ENCODE data around the gene CERK. TPM values are rescaled to one million over a fixed set of nuclear protein-coding genes. Genes with fewer than 3 reads are reported as not detected.
A peak's percentile ranks its signal among the peaks of the same experiment; 100 is the strongest.

The CERK gene
- total and polyA plus RNA-seq, 7 experiments from 2014 or later: 40.4 to 138 (median 67.5) TPM

DNA sequence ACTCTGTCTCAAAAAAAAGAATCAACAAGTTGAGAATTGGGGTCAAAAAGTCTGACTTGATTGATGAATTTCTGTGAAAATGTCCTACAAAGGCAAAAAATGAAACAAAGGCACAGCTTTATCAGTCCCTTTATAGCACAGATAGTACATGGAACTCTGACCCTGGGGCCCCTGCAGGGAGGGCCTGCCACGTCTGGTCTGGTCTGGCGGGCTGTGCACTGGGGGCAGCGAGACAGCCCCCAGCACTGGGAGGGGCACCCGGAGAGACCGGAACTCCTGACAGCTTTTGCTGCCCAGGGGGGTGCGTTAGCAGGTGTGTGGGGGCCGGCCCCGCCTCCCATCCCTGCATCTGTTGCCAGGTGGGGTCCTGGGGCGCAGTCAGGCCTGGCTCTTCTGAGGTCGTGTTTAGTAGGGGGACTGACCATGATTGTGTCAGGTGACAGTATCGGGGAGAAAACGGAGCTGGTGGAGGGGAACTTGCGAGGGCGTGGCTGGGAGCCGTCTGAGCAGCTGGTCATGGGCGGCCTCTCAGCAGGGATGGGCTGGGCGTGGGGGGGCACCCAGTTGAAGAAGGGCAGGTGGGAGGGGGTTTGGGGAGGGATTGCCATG is 66.1 kb downstream of the CERK start:
- CTCF ChIA-PET: no interaction called here
- Mint-ChIP-seq H3K27ac (peak overlapping the region in 5 of 9 donors; percentile 45 to 93 (median 60)), H3K36me3 (peaks cover 0 to 8% (median 3%) of the 10 kb centered on the region in 5 donors), H3K9me3 (no peaks in the 10 kb centered on the region), H3K4me1 (peaks cover 24 to 36% (median 25%) of the 10 kb centered on the region in 7 donors), H3K27me3 (no peaks in the 10 kb centered on the region), H3K4me3 (peak overlapping the region in 1 of 10 donors; percentile 91)
- ATAC-seq: no peak
- intact Hi-C loops (cut with micrococcal nuclease): no loop called here
- Histone ChIP-seq H3K27me3 (ENCODE audit: control insufficient read depth in 2 of 2, insufficient read depth in 2 of 2, low read length in 2 of 2) (no peaks in the 10 kb centered on the region), H3K4me3 (ENCODE audit: low read length) (no peak overlapping the region), H3K27ac (ENCODE audit: low read depth, low read length) (no peak overlapping the region), H3K36me3 (ENCODE audit: control insufficient read depth in 2 of 3, insufficient read depth in 3 of 3, low read length in 3 of 3) (peaks cover 0 to 19% (median 0%) of the 10 kb centered on the region in 3 experiments), H3K4me1 (ENCODE audit: control insufficient read depth in 2 of 2, insufficient read depth in 2 of 2, low read length in 2 of 2) (peaks cover 12 to 24% of the 10 kb centered on the region in 2 donors), H3K9me3 (ENCODE audit: control insufficient read depth in 2 of 3, low read length in 3 of 3) (no peaks in the 10 kb centered on the region)
- no peak for DNase-seq
- POLR2A ChIA-PET: no interaction called here

- ChIA-PET CTCF (interaction anchor here (0.6 to 1.6 kb wide), 2 partner anchors 106 to 114 kb away, joined by 3 to 7 read pairs; no protein-coding TSS in a partner anchor), POLR2A (no interaction called here)
- Mint-ChIP-seq H3K9me3 (no peaks in the 10 kb centered on the region), H3K36me3 (peaks cover 0 to 8% (median 3%) of the 10 kb centered on the region in 5 donors), H3K4me1 (peaks cover 13 to 18% (median 16%) of the 10 kb centered on the region in 7 donors), H3K4me3 (no peak overlapping the region), H3K27me3 (no peaks in the 10 kb centered on the region), H3K27ac (no peak overlapping the region)
- H3K4me1 ChIP-seq (ENCODE audit: control insufficient read depth in 2 of 2, insufficient read depth in 2 of 2, low read length in 2 of 2): peaks cover 12 to 14% of the 10 kb centered on the region in 2 donors
- H3K36me3 ChIP-seq (ENCODE audit: control insufficient read depth in 2 of 3, insufficient read depth in 3 of 3, low read length in 3 of 3): peaks cover 0 to 36% (median 0%) of the 10 kb centered on the region in 3 experiments
- DNase-seq (no peak), ATAC-seq (no peak)
- H3K4me3 ChIP-seq (ENCODE audit: low read length): no peak overlapping the region
- no peak overlapping the region for H3K27ac ChIP-seq (ENCODE audit: low read depth, low read length)
- intact Hi-C loops (cut with micrococcal nuclease): no loop called here
- H3K27me3 ChIP-seq (ENCODE audit: control insufficient read depth in 2 of 2, insufficient read depth in 2 of 2, low read length in 2 of 2): no peaks in the 10 kb centered on the region
- no peaks in the 10 kb centered on the region for H3K9me3 ChIP-seq (ENCODE audit: control insufficient read depth in 2 of 3, low read length in 3 of 3)
These were observed 68.9 kb downstream of the CERK start for GRCh38 chr22:46669201-46669600.

DNA sequence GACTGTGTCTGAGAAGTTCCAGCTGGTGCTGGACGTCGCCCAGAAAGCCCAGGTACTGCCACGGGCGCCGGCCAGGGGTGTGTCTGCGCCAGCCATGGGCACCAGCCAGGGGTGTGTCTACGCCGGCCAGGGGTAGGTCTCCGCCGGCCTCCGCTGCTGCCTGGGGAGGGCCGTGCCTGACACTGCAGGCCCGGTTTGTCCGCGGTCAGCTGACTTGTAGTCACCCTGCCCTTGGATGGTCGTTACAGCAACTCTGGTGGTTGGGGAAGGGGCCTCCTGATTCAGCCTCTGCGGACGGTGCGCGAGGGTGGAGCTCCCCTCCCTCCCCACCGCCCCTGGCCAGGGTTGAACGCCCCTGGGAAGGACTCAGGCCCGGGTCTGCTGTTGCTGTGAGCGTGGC is 69.9 kb downstream of the CERK start:
- intact Hi-C loops (cut with micrococcal nuclease): no loop called here
- CTCF ChIA-PET: no interaction called here
- Mint-ChIP-seq H3K4me1 (peaks cover 5 to 10% (median 7%) of the 10 kb centered on the region in 7 donors), H3K27me3 (no peaks in the 10 kb centered on the region), H3K36me3 (peaks cover 0 to 8% (median 3%) of the 10 kb centered on the region in 5 donors), H3K27ac (no peak overlapping the region), H3K4me3 (no peak overlapping the region), H3K9me3 (no peaks in the 10 kb centered on the region)
- POLR2A ChIA-PET: no interaction called here
- ATAC-seq: no peak
- Histone ChIP-seq H3K4me1 (ENCODE audit: control insufficient read depth in 2 of 2, insufficient read depth in 2 of 2, low read length in 2 of 2) (peaks cover 2 to 4% of the 10 kb centered on the region in 2 donors), H3K27me3 (ENCODE audit: control insufficient read depth in 2 of 2, insufficient read depth in 2 of 2, low read length in 2 of 2) (no peaks in the 10 kb centered on the region), H3K9me3 (ENCODE audit: control insufficient read depth in 2 of 3, low read length in 3 of 3) (no peaks in the 10 kb centered on the region), H3K4me3 (ENCODE audit: low read length) (no peak overlapping the region), H3K27ac (ENCODE audit: low read depth, low read length) (no peak overlapping the region), H3K36me3 (ENCODE audit: control insufficient read depth in 2 of 3, insufficient read depth in 3 of 3, low read length in 3 of 3) (peaks cover 0 to 36% (median 0%) of the 10 kb centered on the region in 3 experiments)
- DNase-seq: no peak

DNA sequence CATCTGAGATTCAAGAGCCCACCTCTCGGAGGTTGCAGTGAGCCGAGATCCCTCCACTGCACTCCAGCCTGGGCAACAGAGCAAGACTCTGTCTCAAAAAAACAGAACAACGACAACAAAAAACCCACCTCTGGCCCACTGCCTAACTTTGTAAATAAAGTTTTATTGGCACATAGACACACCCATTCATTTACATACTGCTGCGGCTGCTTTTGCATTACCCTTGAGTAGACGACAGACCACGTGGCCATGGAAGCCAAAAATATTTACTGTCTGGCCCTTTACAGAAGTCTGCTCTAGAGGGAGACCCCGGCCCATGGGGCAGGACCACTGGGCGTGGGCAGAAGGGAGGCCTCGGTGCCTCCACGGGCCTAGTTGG is 70.8 kb downstream of the CERK start:
- Histone ChIP-seq H3K4me3 (ENCODE audit: low read length) (no peak overlapping the region), H3K27ac (ENCODE audit: low read depth, low read length) (no peak overlapping the region), H3K27me3 (ENCODE audit: control insufficient read depth in 2 of 2, insufficient read depth in 2 of 2, low read length in 2 of 2) (no peaks in the 10 kb centered on the region), H3K4me1 (ENCODE audit: control insufficient read depth in 2 of 2, insufficient read depth in 2 of 2, low read length in 2 of 2) (no peaks in the 10 kb centered on the region), H3K9me3 (ENCODE audit: control insufficient read depth in 2 of 3, low read length in 3 of 3) (no peaks in the 10 kb centered on the region), H3K36me3 (ENCODE audit: control insufficient read depth in 2 of 3, insufficient read depth in 3 of 3, low read length in 3 of 3) (peaks cover 0 to 36% (median 0%) of the 10 kb centered on the region in 3 experiments)
- no peak overlapping the region for H3K27ac Mint-ChIP-seq
- ATAC-seq (no peak), DNase-seq (no peak)
- intact Hi-C loops (cut with micrococcal nuclease): no loop called here
- peaks cover 0 to 10% (median 0%) of the 10 kb centered on the region in 7 donors for H3K4me1 Mint-ChIP-seq
- peaks cover 0 to 8% (median 3%) of the 10 kb centered on the region in 5 donors for H3K36me3 Mint-ChIP-seq
- ChIA-PET POLR2A (no interaction called here), CTCF (no interaction called here)
- no peaks in the 10 kb centered on the region for H3K9me3 Mint-ChIP-seq
- no peak overlapping the region for H3K4me3 Mint-ChIP-seq
- H3K27me3 Mint-ChIP-seq: no peaks in the 10 kb centered on the region

DNA sequence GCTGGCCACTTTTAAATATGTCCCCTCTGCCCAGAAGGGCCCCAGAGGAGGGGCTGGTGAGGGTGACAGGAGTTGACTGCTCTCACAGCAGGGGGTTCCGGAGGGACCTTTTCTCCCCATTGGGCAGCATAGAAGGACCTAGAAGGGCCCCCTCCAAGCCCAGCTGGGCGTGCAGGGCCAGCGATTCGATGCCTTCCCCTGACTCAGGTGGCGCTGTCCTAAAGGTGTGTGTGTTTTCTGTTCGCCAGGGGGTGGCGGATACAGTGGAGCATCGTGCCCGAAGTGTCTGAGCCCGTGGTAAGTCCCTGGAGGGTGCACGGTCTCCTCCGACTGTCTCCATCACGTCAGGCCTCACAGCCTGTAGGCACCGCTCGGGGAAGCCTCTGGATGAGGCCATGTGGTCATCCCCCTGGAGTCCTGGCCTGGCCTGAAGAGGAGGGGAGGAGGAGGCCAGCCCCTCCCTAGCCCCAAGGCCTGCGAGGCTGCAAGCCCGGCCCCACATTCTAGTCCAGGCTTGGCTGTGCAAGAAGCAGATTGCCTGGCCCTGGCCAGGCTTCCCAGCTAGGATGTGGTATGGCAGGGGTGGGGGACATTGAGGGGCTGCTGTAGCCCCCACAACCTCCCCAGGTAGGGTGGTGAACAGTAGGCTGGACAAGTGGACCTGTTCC is 71.3 kb downstream of the CERK start:
- Histone ChIP-seq H3K4me1 (ENCODE audit: control insufficient read depth in 2 of 2, insufficient read depth in 2 of 2, low read length in 2 of 2) (no peaks in the 10 kb centered on the region), H3K4me3 (ENCODE audit: low read length) (no peak overlapping the region), H3K36me3 (ENCODE audit: control insufficient read depth in 2 of 3, insufficient read depth in 3 of 3, low read length in 3 of 3) (peaks cover 0 to 36% (median 0%) of the 10 kb centered on the region in 3 experiments), H3K9me3 (ENCODE audit: control insufficient read depth in 2 of 3, low read length in 3 of 3) (no peaks in the 10 kb centered on the region), H3K27me3 (ENCODE audit: control insufficient read depth in 2 of 2, insufficient read depth in 2 of 2, low read length in 2 of 2) (no peaks in the 10 kb centered on the region), H3K27ac (ENCODE audit: low read depth, low read length) (no peak overlapping the region)
- Mint-ChIP-seq H3K27ac (no peak overlapping the region), H3K9me3 (no peaks in the 10 kb centered on the region), H3K36me3 (peaks cover 0 to 8% (median 3%) of the 10 kb centered on the region in 5 donors), H3K4me3 (no peak overlapping the region), H3K27me3 (no peaks in the 10 kb centered on the region), H3K4me1 (peaks cover 0 to 10% (median 0%) of the 10 kb centered on the region in 7 donors)
- ChIA-PET POLR2A (no interaction called here), CTCF (no interaction called here)
- intact Hi-C loops (cut with micrococcal nuclease): no loop called here
- no peak for ATAC-seq
- DNase-seq: no peak

DNA sequence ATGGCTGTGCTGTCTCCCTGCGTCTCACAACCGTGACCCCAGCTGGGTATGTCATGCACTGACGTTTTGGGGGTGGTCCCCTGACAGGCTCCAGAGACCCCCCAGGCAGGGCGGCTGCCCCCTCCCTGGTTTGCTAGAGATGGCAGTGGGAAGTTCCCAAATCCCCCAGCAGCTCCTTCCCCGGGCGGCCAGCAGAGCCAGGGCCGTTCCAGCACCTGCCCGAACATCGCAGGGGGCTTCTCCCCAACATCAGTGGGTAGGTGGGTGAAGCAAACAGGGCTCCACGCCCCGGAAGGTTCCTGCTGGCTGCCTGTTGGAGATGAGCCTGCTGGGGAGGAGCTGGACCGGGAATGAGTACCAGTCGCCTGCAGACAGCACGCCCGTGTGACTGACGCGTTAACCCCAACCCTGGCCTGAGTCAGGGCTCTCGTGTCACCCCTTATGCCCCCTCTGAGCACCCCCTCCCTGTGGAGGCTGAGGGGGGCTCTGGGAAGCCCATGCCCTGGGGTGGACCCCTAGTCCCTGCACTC is 72.2 kb downstream of the CERK start:
- no peak overlapping the region for H3K27ac Mint-ChIP-seq
- Histone ChIP-seq H3K9me3 (ENCODE audit: control insufficient read depth in 2 of 3, low read length in 3 of 3) (no peaks in the 10 kb centered on the region), H3K4me1 (ENCODE audit: control insufficient read depth in 2 of 2, insufficient read depth in 2 of 2, low read length in 2 of 2) (peaks cover 0 to 3% of the 10 kb centered on the region in 2 donors), H3K27ac (ENCODE audit: low read depth, low read length) (no peak overlapping the region), H3K36me3 (ENCODE audit: control insufficient read depth in 2 of 3, insufficient read depth in 3 of 3, low read length in 3 of 3) (peaks cover 0 to 36% (median 0%) of the 10 kb centered on the region in 3 experiments), H3K4me3 (ENCODE audit: low read length) (no peak overlapping the region), H3K27me3 (ENCODE audit: control insufficient read depth in 2 of 2, insufficient read depth in 2 of 2, low read length in 2 of 2) (no peaks in the 10 kb centered on the region)
- H3K9me3 Mint-ChIP-seq: no peaks in the 10 kb centered on the region
- ATAC-seq: no peak
- peaks cover 2 to 12% (median 3%) of the 10 kb centered on the region in 7 donors for H3K4me1 Mint-ChIP-seq
- DNase-seq: no peak
- CTCF ChIA-PET: no interaction called here
- no peaks in the 10 kb centered on the region for H3K27me3 Mint-ChIP-seq
- H3K36me3 Mint-ChIP-seq: peaks cover 0 to 8% (median 5%) of the 10 kb centered on the region in 5 donors
- H3K4me3 Mint-ChIP-seq: no peak overlapping the region
- POLR2A ChIA-PET: interaction anchor here (0.6 kb wide), 1 partner anchor 490 kb away, joined by 3 read pairs; no protein-coding TSS in a partner anchor
- intact Hi-C loops (cut with micrococcal nuclease): no loop called here

Data from naive thymus-derived CD4-positive, alpha-beta T cell (primary cell).